ENCODE measurements around the gene ITGB5.

The ITGB5 gene

GRCh38 chr3:124813541-124813940 is 73.6 kb downstream of the ITGB5 start:
- TF ChIP-seq REST (IDR thresholded peaks at IDR 0.05; ENCODE audit: insufficient read depth in 1 of 2, low read depth in 2 of 2, low read length in 2 of 2) (no peak), FOXP2 (optimal IDR thresholded peaks at IDR 0.05; ENCODE audit: borderline replicate concordance, extremely low read depth, extremely low read length, insufficient read depth) (no peak), POLR2AphosphoS5 (IDR thresholded peaks at IDR 0.05; ENCODE audit: low read depth, low read length) (no peak), SIN3A (IDR thresholded peaks at IDR 0.05; ENCODE audit: borderline replicate concordance, insufficient read depth, low read length) (no peak), TAF1 (IDR thresholded peaks at IDR 0.05; ENCODE audit: borderline replicate concordance, insufficient read depth, low read length) (no peak)

GRCh38 chr3:124812291-124813265 is 74.6 kb downstream of the ITGB5 start:
- TF ChIP-seq SIN3A (IDR thresholded peaks at IDR 0.05; ENCODE audit: borderline replicate concordance, insufficient read depth, low read length) (no peak), POLR2AphosphoS5 (IDR thresholded peaks at IDR 0.05; ENCODE audit: low read depth, low read length) (no peak), FOXP2 (optimal IDR thresholded peaks at IDR 0.05; ENCODE audit: borderline replicate concordance, extremely low read depth, extremely low read length, insufficient read depth) (no peak), REST (IDR thresholded peaks at IDR 0.05; ENCODE audit: insufficient read depth in 1 of 2, low read depth in 2 of 2, low read length in 2 of 2) (no peak), TAF1 (IDR thresholded peaks at IDR 0.05; ENCODE audit: borderline replicate concordance, insufficient read depth, low read length) (no peak)

GRCh38 chr3:124811436-124811835 is 75.7 kb downstream of the ITGB5 start:
- TF ChIP-seq POLR2AphosphoS5 (IDR thresholded peaks at IDR 0.05; ENCODE audit: low read depth, low read length) (no peak), TAF1 (IDR thresholded peaks at IDR 0.05; ENCODE audit: borderline replicate concordance, insufficient read depth, low read length) (no peak), REST (IDR thresholded peaks at IDR 0.05; ENCODE audit: insufficient read depth in 1 of 2, low read depth in 2 of 2, low read length in 2 of 2) (no peak), FOXP2 (optimal IDR thresholded peaks at IDR 0.05; ENCODE audit: borderline replicate concordance, extremely low read depth, extremely low read length, insufficient read depth) (no peak), SIN3A (IDR thresholded peaks at IDR 0.05; ENCODE audit: borderline replicate concordance, insufficient read depth, low read length) (no peak)

- TF ChIP-seq POLR2AphosphoS5 (IDR thresholded peaks at IDR 0.05; ENCODE audit: low read depth, low read length), result no peak
- no peak for TF ChIP-seq TAF1 (IDR thresholded peaks at IDR 0.05; ENCODE audit: borderline replicate concordance, insufficient read depth, low read length)
- TF ChIP-seq SIN3A (IDR thresholded peaks at IDR 0.05; ENCODE audit: borderline replicate concordance, insufficient read depth, low read length), result no peak
Measured at GRCh38 chr3:124810970-124811369, 76.2 kb downstream of the ITGB5 start.

- TF ChIP-seq SIN3A (IDR thresholded peaks at IDR 0.05; ENCODE audit: borderline replicate concordance, insufficient read depth, low read length), result no peak
- no peak for TF ChIP-seq REST (IDR thresholded peaks at IDR 0.05; ENCODE audit: insufficient read depth in 1 of 2, low read depth in 2 of 2, low read length in 2 of 2)
- no peak for TF ChIP-seq FOXP2 (optimal IDR thresholded peaks at IDR 0.05; ENCODE audit: borderline replicate concordance, extremely low read depth, extremely low read length, insufficient read depth)
- no peak for TF ChIP-seq POLR2AphosphoS5 (IDR thresholded peaks at IDR 0.05; ENCODE audit: low read depth, low read length)
- TF ChIP-seq TAF1 (IDR thresholded peaks at IDR 0.05; ENCODE audit: borderline replicate concordance, insufficient read depth, low read length), result no peak
Measured at GRCh38 chr3:124809039-124809438, 78.1 kb downstream of the ITGB5 start.

Data from PFSK-1 (cell line).